OCI-LY7 (cell line): Measurements from ENCODE around the gene NHERF2. TPM values are rescaled to one million over a fixed set of nuclear protein-coding genes. Genes with fewer than 3 reads are reported as not detected.

Experiments
- BruUV-seq: library from RNA; stranded (reverse); fragments of 400-500 nt; replicated peaks from 2 replicates; lab custom pipeline; 2021; lab: Mats Ljungman, UMichigan
- CTCF ChIA-PET: fragments of 300-600 bp; sonication (Branson Sonifier 250); formaldehyde crosslinking; loops from one replicate; lab custom pipeline; 2022; ENCODE audit warnings: antibody characterized with exemption; ENCODE audit not compliant: unreplicated experiment; lab: Charles Lee
- POLR2A ChIA-PET: fragments of 300-600 bp; sonication (Branson Sonifier 250); formaldehyde crosslinking; loops from one replicate; lab custom pipeline; 2022; ENCODE audit warnings: antibody characterized with exemption; lab: Charles Lee
- DNase-seq: peaks from one replicate; pipeline ENCODE4 v3.0.0-alpha.2; 2015; ENCODE audit warnings: low spot score
- H2AFZ ChIP-seq: fragments of 200-600 bp; sonication (generic), shearing (Covaris generic); 2 replicates; pipeline ENCODE4 v1.6.1; 2014; ENCODE audit warnings: mild to moderate bottlenecking, antibody characterized with exemption, low read length, moderate library complexity
- H3K27ac ChIP-seq: fragments of 200-600 bp; sonication (generic); 2 replicates; pipeline ENCODE4 v1.5.1; 2014; ENCODE audit warnings: mixed run types, low read depth, mild to moderate bottlenecking, moderate library complexity, low read length, inconsistent platforms; ENCODE audit not compliant: poor library complexity, severe bottlenecking
- H3K36me3 ChIP-seq: fragments of 200-600 bp; sonication (generic); 2 replicates; pipeline ENCODE4 v1.6.1; 2014; ENCODE audit warnings: mild to moderate bottlenecking, antibody characterized with exemption, low read length, moderate library complexity, mixed read lengths; ENCODE audit not compliant: insufficient read depth
- H3K4me1 ChIP-seq: fragments of 200-600 bp; sonication (generic); 2 replicates; pipeline ENCODE4 v1.5.1; 2014; ENCODE audit warnings: mild to moderate bottlenecking, low read length; ENCODE audit not compliant: insufficient read depth, poor library complexity, severe bottlenecking
- H3K4me2 ChIP-seq: fragments of 200-600 bp; sonication (generic); 2 replicates; pipeline ENCODE4 v1.6.1; 2014; ENCODE audit warnings: mild to moderate bottlenecking, low read length
- H3K4me3 ChIP-seq: fragments of 200-600 bp; sonication (generic); 2 replicates; pipeline ENCODE4 v1.5.1; 2014; ENCODE audit warnings: mild to moderate bottlenecking, low read depth, low read length; ENCODE audit not compliant: poor library complexity, severe bottlenecking
- H3K79me2 ChIP-seq: fragments of 200-600 bp; sonication (generic); 2 replicates; pipeline ENCODE4 v1.6.1; 2016; ENCODE audit warnings: low read depth, mild to moderate bottlenecking, low read length, moderate library complexity, mixed read lengths; ENCODE audit not compliant: insufficient read depth
- H3K9me2 ChIP-seq: fragments of 200-600 bp; sonication (generic); 2 replicates; pipeline ENCODE4 v1.6.1; 2016; ENCODE audit warnings: mild to moderate bottlenecking, low read length, mixed read lengths; ENCODE audit not compliant: insufficient read depth
- H3K9me3 ChIP-seq: fragments of 200-600 bp; sonication (generic); 2 replicates; pipeline ENCODE4 v1.6.1; 2014; ENCODE audit warnings: mild to moderate bottlenecking, mixed run types, low read length, mixed read lengths
- H4K20me1 ChIP-seq: fragments of 200-600 bp; sonication (generic); 2 replicates; pipeline ENCODE4 v1.6.1; 2014; ENCODE audit warnings: mild to moderate bottlenecking, antibody characterized with exemption, low read length, moderate library complexity, mixed read lengths; ENCODE audit not compliant: insufficient read depth
- EZH2phosphoT487 ChIP-seq: fragments of 200-600 bp; sonication (generic); IDR thresholded peaks from 2 replicates; pipeline ENCODE4 v1.6.1; 2018; ENCODE audit warnings: low read depth, borderline replicate concordance, mild to moderate bottlenecking, mixed run types, antibody characterized with exemption, low read length, moderate library complexity, mixed read lengths
- intact Hi-C: fragments of 100-400 bp; cut with micrococcal nuclease; formaldehyde crosslinking; loops from one replicate; pipeline ENCODE4 v1.10.0; 2022; ENCODE audit not compliant: unreplicated experiment
- total RNA-seq, 2 experiments: library from RNA; depleted of rRNA in 1 of 2; stranded (reverse); fragments of >200 nt in 1 of 2; shearing (Covaris generic) in 1 of 2; gene quantifications; 2 replicates each; pipeline ENCODE4 v1.2.3, GENCODE V29; 2014 to 2022
- TF ChIP-seq, protein P1 (sequence below): fragments of 200-600 bp; sonication (generic); conservative IDR thresholded peaks from 2 replicates; pipeline ENCODE4 v1.5.1; 2014; ENCODE audit warnings: mild to moderate bottlenecking, antibody characterized with exemption, low read length, moderate library complexity, mixed read lengths

The NHERF2 gene
- total RNA-seq, 2 experiments from 2014 or later: 0.27 TPM; not detected in 1

DNA sequence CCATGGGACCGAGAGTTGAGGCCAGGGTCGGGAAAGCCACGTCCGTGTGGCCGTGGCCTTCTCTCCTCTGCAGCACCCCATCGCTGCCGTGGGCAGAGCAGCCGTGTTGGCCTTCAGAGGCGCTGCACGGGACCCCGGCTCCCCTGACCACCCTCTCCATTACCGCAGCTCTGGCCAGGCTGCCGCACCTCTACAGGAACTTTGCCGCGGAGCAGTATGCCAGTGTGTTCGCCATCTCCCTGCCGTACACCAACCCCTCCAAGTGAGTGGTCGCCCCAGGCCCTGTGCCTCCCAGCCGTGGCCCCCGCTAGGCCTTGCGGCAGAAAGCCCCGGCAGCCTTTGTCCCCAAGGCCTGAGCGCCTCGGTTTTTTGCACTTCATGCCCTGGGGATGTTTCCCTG, 48.9 kb downstream of the NHERF2 start:
- no TSS peak for BruUV-seq
- intact Hi-C loops: no loop called here
- DNase-seq: no peak
- H3K4me2 ChIP-seq: no peak overlapping the region
- H4K20me1 ChIP-seq: no peaks in the 10 kb centered on the region
- ChIA-PET CTCF (no interaction called here), POLR2A (no interaction called here)
- H3K79me2 ChIP-seq: no peaks in the 10 kb centered on the region
- no peak overlapping the region for H2AFZ ChIP-seq
- peaks cover 15% of the 10 kb centered on the region; the same call in 1 of the 2 replicates for H3K36me3 ChIP-seq
- TF ChIP-seq EZH2phosphoT487: no peak
- TF ChIP-seq, protein P1, sequence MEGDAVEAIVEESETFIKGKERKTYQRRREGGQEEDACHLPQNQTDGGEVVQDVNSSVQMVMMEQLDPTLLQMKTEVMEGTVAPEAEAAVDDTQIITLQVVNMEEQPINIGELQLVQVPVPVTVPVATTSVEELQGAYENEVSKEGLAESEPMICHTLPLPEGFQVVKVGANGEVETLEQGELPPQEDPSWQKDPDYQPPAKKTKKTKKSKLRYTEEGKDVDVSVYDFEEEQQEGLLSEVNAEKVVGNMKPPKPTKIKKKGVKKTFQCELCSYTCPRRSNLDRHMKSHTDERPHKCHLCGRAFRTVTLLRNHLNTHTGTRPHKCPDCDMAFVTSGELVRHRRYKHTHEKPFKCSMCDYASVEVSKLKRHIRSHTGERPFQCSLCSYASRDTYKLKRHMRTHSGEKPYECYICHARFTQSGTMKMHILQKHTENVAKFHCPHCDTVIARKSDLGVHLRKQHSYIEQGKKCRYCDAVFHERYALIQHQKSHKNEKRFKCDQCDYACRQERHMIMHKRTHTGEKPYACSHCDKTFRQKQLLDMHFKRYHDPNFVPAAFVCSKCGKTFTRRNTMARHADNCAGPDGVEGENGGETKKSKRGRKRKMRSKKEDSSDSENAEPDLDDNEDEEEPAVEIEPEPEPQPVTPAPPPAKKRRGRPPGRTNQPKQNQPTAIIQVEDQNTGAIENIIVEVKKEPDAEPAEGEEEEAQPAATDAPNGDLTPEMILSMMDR: no peak
- H3K27ac ChIP-seq: no peak overlapping the region
- H3K9me3 ChIP-seq: no peaks in the 10 kb centered on the region
- H3K4me1 ChIP-seq: no peaks in the 10 kb centered on the region
- no peaks in the 10 kb centered on the region for H3K9me2 ChIP-seq
- no peak overlapping the region for H3K4me3 ChIP-seq

DNA sequence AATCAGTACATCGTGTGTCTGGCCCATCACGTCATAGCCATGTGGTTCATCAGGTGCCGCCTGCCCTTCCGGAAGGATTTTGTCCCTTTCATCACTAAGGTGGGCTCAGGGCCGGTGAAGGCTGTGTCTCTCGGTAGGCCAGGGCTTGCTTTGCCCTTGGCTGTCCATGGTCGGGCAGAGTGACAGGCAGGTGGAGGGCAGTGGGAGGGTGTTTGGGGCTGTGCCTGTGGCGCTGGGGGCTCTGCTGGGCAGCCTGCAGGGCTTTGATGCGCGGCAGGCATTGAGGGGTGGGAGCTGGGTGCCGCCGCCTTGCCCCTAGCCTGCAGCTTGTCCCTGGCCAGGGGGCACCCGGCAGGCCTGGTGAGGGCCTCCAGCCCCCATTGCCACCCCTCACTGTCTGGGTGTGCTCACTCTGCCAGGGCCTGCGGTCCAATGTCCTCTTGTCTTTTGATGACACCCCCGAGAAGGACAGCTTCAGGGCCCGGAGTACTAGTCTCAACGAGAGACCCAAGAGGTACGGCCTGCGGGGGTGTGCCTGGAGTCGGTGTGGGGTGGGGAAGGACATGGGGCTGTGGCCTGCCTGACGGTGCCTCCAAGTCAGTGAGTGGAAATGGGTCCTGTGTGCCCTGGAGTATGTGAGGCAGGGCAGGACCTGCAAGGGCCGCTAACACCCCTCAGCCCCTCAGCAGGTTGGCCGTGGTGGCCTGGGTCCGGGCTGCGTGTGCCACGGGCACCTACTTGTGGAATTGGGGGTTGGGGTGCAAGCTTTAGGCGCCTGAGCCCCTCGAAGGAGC, 49.6 kb downstream of the NHERF2 start:
- Histone ChIP-seq H3K9me3 (no peaks in the 10 kb centered on the region), H3K4me2 (no peak overlapping the region), H3K4me1 (no peaks in the 10 kb centered on the region), H3K4me3 (no peak overlapping the region), H4K20me1 (no peaks in the 10 kb centered on the region), H3K27ac (no peak overlapping the region), H3K9me2 (no peaks in the 10 kb centered on the region), H3K79me2 (no peaks in the 10 kb centered on the region), H3K36me3 (peaks cover 15% of the 10 kb centered on the region; the same call in 1 of the 2 replicates), H2AFZ (no peak overlapping the region)
- DNase-seq: no peak
- POLR2A ChIA-PET: no interaction called here
- TF ChIP-seq EZH2phosphoT487: no peak
- TF ChIP-seq, protein P1: no peak
- no TSS peak for BruUV-seq
- intact Hi-C loops: no loop called here
- CTCF ChIA-PET: interaction anchor here (0.5 kb wide), 1 partner anchor 647 kb away, joined by 6 read pairs; no protein-coding TSS in a partner anchor

DNA sequence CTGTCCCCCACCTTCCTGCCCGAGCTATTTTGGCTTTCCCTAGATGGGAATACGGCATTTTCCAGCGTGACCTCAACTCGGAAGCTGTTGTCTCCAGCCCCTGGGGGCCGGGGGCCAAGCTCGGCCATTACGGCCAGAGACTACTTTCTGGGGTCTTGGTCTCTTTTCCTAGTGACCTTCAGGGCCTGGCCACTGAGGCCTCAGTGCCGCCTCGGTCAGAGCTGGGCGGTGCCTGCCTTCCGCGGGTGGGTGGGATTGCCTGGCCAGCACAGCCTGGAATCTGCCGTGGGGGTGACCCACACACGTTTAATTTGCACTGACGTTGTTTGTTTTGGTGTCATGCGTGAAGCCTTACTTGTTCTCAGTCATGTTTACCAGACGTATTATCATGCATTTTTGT, 50.3 kb downstream of the NHERF2 start:
- Histone ChIP-seq H3K4me3 (no peak overlapping the region), H3K9me2 (no peaks in the 10 kb centered on the region), H3K79me2 (no peaks in the 10 kb centered on the region), H3K27ac (no peak overlapping the region), H4K20me1 (no peaks in the 10 kb centered on the region), H2AFZ (no peak overlapping the region), H3K4me2 (no peak overlapping the region), H3K9me3 (no peaks in the 10 kb centered on the region), H3K36me3 (peaks cover 13% of the 10 kb centered on the region; the same call in 1 of the 2 replicates), H3K4me1 (no peaks in the 10 kb centered on the region)
- TF ChIP-seq EZH2phosphoT487: no peak
- TF ChIP-seq, protein P1: no peak
- intact Hi-C loops: no loop called here
- BruUV-seq: no TSS peak
- DNase-seq: no peak
- POLR2A ChIA-PET: no interaction called here
- CTCF ChIA-PET: interaction anchor here (0.5 kb wide), 1 partner anchor 648 kb away, joined by 6 read pairs; no protein-coding TSS in a partner anchor
